PFSK-1 (cell line): Measurements from ENCODE around the gene MYOZ2.

ENCODE experiments used
- POLR2AphosphoS5 ChIP-seq: IDR thresholded peaks from 2 replicates; pipeline ENCODE4 v1.6.1; 2012; ENCODE audit warnings: low read depth, mild to moderate bottlenecking, control low read depth, low read length, moderate library complexity
- SIN3A ChIP-seq: IDR thresholded peaks from 2 replicates; pipeline ENCODE4 v1.6.1; 2012; ENCODE audit warnings: mild to moderate bottlenecking, low read length, moderate library complexity, borderline replicate concordance; ENCODE audit not compliant: insufficient read depth

- TF ChIP-seq POLR2AphosphoS5 = no peak
- no peak for TF ChIP-seq SIN3A
Observed at GRCh38 chr4:119170195-119170594, 34.6 kb downstream of the MYOZ2 start.
